ENCODE data around the gene LRATD1. TPM values are rescaled to one million over a fixed set of nuclear protein-coding genes. Genes with fewer than 3 reads are reported as not detected.

The LRATD1 gene
- polyA plus RNA-seq, 3 donors: not detected

GRCh38 chr2:14614017-14614416 is 18.5 kb upstream of the LRATD1 start:
- DNase-seq: no peak
- H3K9me3 ChIP-seq (replicated peaks in 1 of 2; ENCODE audit: control insufficient read depth in 1 of 2, insufficient read depth in 1 of 2, low read length in 2 of 2): no peaks in the 10 kb centered on the region
- H3K9me3 Mint-ChIP-seq: peaks cover 0 to 4% (median 2%) of the 10 kb centered on the region in 7 donors
- intact Hi-C loops (cut with micrococcal nuclease): no loop called here
- H3K4me1 Mint-ChIP-seq: no peaks in the 10 kb centered on the region
- no peak overlapping the region for H3K9ac ChIP-seq (ENCODE audit: insufficient read depth, low read length, poor library complexity, severe bottlenecking)
- no peaks in the 10 kb centered on the region for H3K79me2 ChIP-seq (ENCODE audit: insufficient read depth, low read length)
- H3K27me3 Mint-ChIP-seq (ENCODE audit: low read depth in 3 of 3): peaks cover 0 to 1% (median 0%) of the 10 kb centered on the region in 3 donors
- no peak overlapping the region for H3K27ac ChIP-seq (ENCODE audit: low read depth in 1 of 2, low read length in 2 of 2)
- no peak overlapping the region for H3K4me3 Mint-ChIP-seq
- no peak overlapping the region for H3K4me3 ChIP-seq (replicated peaks in 1 of 3; ENCODE audit: low read depth in 2 of 3, low read length in 3 of 3)
- no peaks in the 10 kb centered on the region for H3K36me3 ChIP-seq (replicated peaks in 1 of 2; ENCODE audit: control insufficient read depth in 1 of 2, insufficient read depth in 2 of 2, low read length in 2 of 2)
- no peak overlapping the region for H3K27ac Mint-ChIP-seq
- H3K27me3 ChIP-seq (ENCODE audit: control insufficient read depth in 2 of 2, insufficient read depth in 2 of 2, low read length in 2 of 2): no peaks in the 10 kb centered on the region
- TF ChIP-seq CTCF (IDR thresholded peaks at IDR 0.05): no peak
- no peaks in the 10 kb centered on the region for H3K4me1 ChIP-seq (ENCODE audit: control insufficient read depth in 1 of 2, insufficient read depth in 2 of 2, low read length in 2 of 2)
- H2AFZ ChIP-seq (ENCODE audit: insufficient read depth, low read depth, low read length, poor library complexity, severe bottlenecking): no peak overlapping the region
- H4K20me1 ChIP-seq (ENCODE audit: insufficient read depth, low read length): no peaks in the 10 kb centered on the region
- H3K4me2 ChIP-seq (replicated peaks; ENCODE audit: extremely low read depth, low read length, poor library complexity, severe bottlenecking): no peak overlapping the region
- H3K36me3 Mint-ChIP-seq: no peaks in the 10 kb centered on the region

DNA sequence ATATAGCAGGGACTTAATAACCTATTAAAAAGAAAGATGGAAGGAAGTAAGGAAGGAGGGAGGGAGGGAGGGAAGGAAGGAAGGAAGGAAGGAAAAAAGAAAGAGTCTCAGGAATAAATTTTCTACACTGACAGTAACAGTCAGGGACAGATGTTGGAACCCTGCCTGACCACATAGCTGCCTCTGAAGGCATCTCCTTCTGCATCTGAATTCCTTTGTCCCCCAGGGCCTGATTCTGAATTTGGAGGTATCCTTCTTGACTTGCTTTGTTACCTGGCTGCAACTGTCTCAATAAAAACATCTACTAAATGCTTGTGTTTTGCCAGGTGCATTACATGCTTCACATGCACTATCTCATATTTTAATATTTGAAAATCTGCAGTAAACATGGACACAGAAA is 17.4 kb upstream of the LRATD1 start:
- H3K4me1 Mint-ChIP-seq: no peaks in the 10 kb centered on the region
- H3K4me1 ChIP-seq (ENCODE audit: control insufficient read depth in 1 of 2, insufficient read depth in 2 of 2, low read length in 2 of 2): no peaks in the 10 kb centered on the region
- intact Hi-C loops (cut with micrococcal nuclease): no loop called here
- H3K36me3 ChIP-seq (replicated peaks in 1 of 2; ENCODE audit: control insufficient read depth in 1 of 2, insufficient read depth in 2 of 2, low read length in 2 of 2): no peaks in the 10 kb centered on the region
- no peak overlapping the region for H3K27ac ChIP-seq (ENCODE audit: low read depth in 1 of 2, low read length in 2 of 2)
- H3K36me3 Mint-ChIP-seq: no peaks in the 10 kb centered on the region
- H3K4me3 Mint-ChIP-seq: no peak overlapping the region
- peaks cover 0 to 1% (median 0%) of the 10 kb centered on the region in 3 donors for H3K27me3 Mint-ChIP-seq (ENCODE audit: low read depth in 3 of 3)
- no peak for DNase-seq
- no peak for TF ChIP-seq CTCF (IDR thresholded peaks at IDR 0.05)
- no peaks in the 10 kb centered on the region for H3K27me3 ChIP-seq (ENCODE audit: control insufficient read depth in 2 of 2, insufficient read depth in 2 of 2, low read length in 2 of 2)
- peaks cover 0 to 3% (median 1%) of the 10 kb centered on the region in 7 donors for H3K9me3 Mint-ChIP-seq
- no peak overlapping the region for H3K9ac ChIP-seq (ENCODE audit: insufficient read depth, low read length, poor library complexity, severe bottlenecking)
- H2AFZ ChIP-seq (ENCODE audit: insufficient read depth, low read depth, low read length, poor library complexity, severe bottlenecking): no peak overlapping the region
- H3K27ac Mint-ChIP-seq: no peak overlapping the region
- H4K20me1 ChIP-seq (ENCODE audit: insufficient read depth, low read length): no peaks in the 10 kb centered on the region
- H3K79me2 ChIP-seq (ENCODE audit: insufficient read depth, low read length): no peaks in the 10 kb centered on the region
- H3K4me3 ChIP-seq (replicated peaks in 1 of 3; ENCODE audit: low read depth in 2 of 3, low read length in 3 of 3): no peak overlapping the region
- no peaks in the 10 kb centered on the region for H3K9me3 ChIP-seq (replicated peaks in 1 of 2; ENCODE audit: control insufficient read depth in 1 of 2, insufficient read depth in 1 of 2, low read length in 2 of 2)
- H3K4me2 ChIP-seq (replicated peaks; ENCODE audit: extremely low read depth, low read length, poor library complexity, severe bottlenecking): no peak overlapping the region

Measured in CD14-positive monocyte (primary cell).